ENCODE data around the gene OGFR. TPM values are rescaled to one million over a fixed set of nuclear protein-coding genes. Genes with fewer than 3 reads are reported as not detected.

OGFR gene
- polyA plus RNA-seq, 1 experiment, result 19.7 TPM

DNA sequence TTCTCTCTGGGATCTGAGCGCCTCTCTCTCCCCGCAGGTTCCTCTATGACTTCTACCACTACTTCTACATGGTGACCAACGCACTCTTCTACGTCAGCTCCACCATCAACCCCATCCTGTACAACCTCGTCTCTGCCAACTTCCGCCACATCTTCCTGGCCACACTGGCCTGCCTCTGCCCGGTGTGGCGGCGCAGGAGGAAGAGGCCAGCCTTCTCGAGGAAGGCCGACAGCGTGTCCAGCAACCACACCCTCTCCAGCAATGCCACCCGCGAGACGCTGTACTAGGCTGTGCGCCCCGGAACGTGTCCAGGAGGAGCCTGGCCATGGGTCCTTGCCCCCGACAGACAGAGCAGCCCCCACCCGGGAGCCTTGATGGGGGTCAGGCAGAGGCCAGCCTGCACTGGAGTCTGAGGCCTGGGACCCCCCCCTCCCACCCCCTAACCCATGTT, 44.6 kb upstream of the OGFR start:
- CTCF ChIA-PET, result no interaction called here
- no peak overlapping the region for H3K4me3 ChIP-seq (ENCODE audit: low read depth, low read length)
- DNase-seq (ENCODE audit: low read depth, low spot score), result no peak
- TF ChIP-seq, protein P1, sequence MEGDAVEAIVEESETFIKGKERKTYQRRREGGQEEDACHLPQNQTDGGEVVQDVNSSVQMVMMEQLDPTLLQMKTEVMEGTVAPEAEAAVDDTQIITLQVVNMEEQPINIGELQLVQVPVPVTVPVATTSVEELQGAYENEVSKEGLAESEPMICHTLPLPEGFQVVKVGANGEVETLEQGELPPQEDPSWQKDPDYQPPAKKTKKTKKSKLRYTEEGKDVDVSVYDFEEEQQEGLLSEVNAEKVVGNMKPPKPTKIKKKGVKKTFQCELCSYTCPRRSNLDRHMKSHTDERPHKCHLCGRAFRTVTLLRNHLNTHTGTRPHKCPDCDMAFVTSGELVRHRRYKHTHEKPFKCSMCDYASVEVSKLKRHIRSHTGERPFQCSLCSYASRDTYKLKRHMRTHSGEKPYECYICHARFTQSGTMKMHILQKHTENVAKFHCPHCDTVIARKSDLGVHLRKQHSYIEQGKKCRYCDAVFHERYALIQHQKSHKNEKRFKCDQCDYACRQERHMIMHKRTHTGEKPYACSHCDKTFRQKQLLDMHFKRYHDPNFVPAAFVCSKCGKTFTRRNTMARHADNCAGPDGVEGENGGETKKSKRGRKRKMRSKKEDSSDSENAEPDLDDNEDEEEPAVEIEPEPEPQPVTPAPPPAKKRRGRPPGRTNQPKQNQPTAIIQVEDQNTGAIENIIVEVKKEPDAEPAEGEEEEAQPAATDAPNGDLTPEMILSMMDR (IDR thresholded peaks at IDR 0.05; ENCODE audit: low read depth, low read length), result no peak
- peaks cover 3% of the 10 kb centered on the region; the same call in 1 of the 2 replicates for H3K9me3 ChIP-seq (ENCODE audit: control insufficient read depth, insufficient read depth, low read length)
- POLR2A ChIA-PET, result no interaction called here
- no peak overlapping the region for H3K27ac ChIP-seq (ENCODE audit: low read depth, low read length)
- peaks cover 15% of the 10 kb centered on the region for H3K27me3 ChIP-seq (ENCODE audit: control insufficient read depth, insufficient read depth, low read length)

DNA sequence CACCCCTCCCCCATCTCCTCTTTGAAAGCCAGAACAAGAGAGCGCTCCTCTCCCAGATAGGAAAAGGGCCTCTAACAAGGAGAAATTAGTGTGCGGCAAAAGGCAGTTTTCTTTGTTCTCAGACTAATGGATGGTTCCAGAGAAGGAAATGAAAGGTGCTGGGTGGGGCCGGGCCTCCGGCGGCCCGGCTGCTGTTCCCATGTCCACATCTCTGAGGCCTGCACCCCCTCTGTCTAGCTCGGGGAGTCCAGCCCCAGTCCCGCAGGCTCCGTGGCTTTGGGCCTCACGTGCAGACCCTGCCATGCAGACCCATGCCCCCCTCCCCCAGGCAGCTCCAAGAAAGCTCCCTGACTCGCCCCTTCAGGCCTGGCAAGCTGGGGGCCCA, 44.2 kb upstream of the OGFR start:
- ChIA-PET POLR2A (no interaction called here), CTCF (no interaction called here)
- TF ChIP-seq, protein P1 (IDR thresholded peaks at IDR 0.05; ENCODE audit: low read depth, low read length), result no peak
- DNase-seq (ENCODE audit: low read depth, low spot score), result no peak
- Histone ChIP-seq H3K9me3 (ENCODE audit: control insufficient read depth, insufficient read depth, low read length) (peaks cover 3% of the 10 kb centered on the region; the same call in 1 of the 2 replicates), H3K4me3 (ENCODE audit: low read depth, low read length) (no peak overlapping the region), H3K27ac (ENCODE audit: low read depth, low read length) (no peak overlapping the region), H3K27me3 (ENCODE audit: control insufficient read depth, insufficient read depth, low read length) (peaks cover 18% of the 10 kb centered on the region)

DNA sequence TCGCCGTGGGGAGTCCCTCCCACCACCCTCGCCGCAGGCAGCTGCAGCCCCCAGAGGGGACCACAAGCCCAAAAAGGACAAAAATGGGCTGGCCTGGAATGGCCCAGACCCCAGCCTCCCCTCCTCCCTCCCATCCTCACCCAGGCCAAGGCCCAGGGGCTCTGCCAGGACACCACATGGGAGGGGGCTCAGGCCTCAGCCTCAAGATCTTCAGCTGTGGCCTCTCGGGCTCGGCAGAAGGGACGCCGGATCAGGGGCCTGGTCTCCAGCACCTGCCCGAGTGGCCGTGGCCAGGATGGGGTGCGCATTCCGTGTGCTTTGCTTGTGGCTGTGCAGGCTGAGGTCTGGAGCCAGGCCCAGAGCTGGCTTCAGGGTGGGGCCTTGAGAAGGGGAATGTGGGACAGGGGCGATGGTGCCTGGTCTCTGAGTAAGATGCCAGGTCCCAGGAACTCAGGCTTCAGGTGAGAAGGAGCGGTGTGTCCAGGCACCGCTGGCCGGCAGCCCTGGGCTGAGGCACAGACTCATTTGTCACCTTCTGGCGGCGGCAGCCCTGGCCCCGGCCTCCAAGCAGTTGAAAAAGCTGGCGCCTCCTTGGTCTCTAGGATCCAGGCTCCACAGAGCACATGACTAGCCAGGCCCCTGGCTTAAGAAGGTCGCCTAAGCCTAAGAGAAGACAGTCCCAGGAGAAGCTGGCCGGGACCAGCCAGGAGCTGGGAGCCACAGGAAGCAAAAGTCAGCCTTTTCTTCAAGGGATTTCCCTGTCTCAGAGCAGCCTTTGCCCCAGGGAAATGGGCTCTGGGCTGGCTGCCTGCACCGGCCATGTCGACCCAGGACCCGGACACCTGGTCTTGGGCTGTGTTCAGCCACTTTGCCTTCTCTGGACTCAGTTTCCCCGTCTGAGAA, 43.5 kb upstream of the OGFR start:
- Histone ChIP-seq H3K27ac (ENCODE audit: low read depth, low read length) (no peak overlapping the region), H3K9me3 (ENCODE audit: control insufficient read depth, insufficient read depth, low read length) (peaks cover 3% of the 10 kb centered on the region; the same call in 1 of the 2 replicates), H3K27me3 (ENCODE audit: control insufficient read depth, insufficient read depth, low read length) (peaks cover 24% of the 10 kb centered on the region), H3K4me3 (ENCODE audit: low read depth, low read length) (no peak overlapping the region)
- no peak for DNase-seq (ENCODE audit: low read depth, low spot score)
- ChIA-PET POLR2A (no interaction called here), CTCF (no interaction called here)
- TF ChIP-seq, protein P1 (IDR thresholded peaks at IDR 0.05; ENCODE audit: low read depth, low read length), result no peak

DNA sequence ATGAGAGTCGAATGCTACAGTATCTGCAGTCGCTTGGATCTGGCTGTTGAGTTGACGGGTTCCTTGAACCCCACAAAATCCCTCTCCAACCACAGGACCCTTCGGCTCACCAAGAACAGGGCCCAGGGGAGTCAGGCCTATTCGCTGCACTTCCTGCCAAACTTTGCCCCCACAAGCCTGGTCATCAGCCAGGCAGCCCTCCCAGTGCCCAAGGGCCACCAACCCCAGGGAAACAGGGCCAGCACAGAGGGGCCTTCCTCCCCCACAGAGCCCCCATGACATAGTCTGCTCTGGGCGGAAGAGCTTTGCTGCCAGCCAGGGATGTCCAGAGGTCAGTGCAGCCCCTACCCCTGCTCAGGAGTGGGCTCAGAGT, 42.9 kb upstream of the OGFR start:
- POLR2A ChIA-PET, result no interaction called here
- no peak overlapping the region for H3K4me3 ChIP-seq (ENCODE audit: low read depth, low read length)
- H3K27me3 ChIP-seq (ENCODE audit: control insufficient read depth, insufficient read depth, low read length), result peaks cover 29% of the 10 kb centered on the region
- TF ChIP-seq, protein P1 (IDR thresholded peaks at IDR 0.05; ENCODE audit: low read depth, low read length), result no peak
- CTCF ChIA-PET, result no interaction called here
- H3K9me3 ChIP-seq (ENCODE audit: control insufficient read depth, insufficient read depth, low read length), result peaks cover 3% of the 10 kb centered on the region; the same call in 1 of the 2 replicates
- no peak overlapping the region for H3K27ac ChIP-seq (ENCODE audit: low read depth, low read length)
- DNase-seq (ENCODE audit: low read depth, low spot score), result no peak

DNA sequence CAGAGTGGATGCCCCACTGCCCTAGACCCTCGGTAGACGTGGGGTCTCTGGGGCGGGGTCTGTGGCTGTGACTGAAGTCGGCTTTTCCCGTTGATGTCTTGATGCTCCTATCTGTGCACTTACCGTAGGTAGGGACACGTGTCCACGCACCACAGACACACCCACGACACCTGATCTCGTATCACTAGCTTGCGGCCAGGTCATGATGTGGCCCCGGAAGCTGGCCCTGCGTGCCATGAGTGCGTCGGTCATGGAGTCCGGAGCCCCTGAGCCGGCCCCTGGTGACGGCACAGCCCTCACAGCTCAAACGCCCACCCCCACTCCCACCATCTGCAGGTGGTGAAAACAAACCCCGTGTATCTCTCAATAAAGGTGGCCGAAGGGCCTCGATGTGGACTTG, 42.3 kb upstream of the OGFR start:
- Histone ChIP-seq H3K9me3 (ENCODE audit: control insufficient read depth, insufficient read depth, low read length) (peaks cover 3% of the 10 kb centered on the region; the same call in 1 of the 2 replicates), H3K4me3 (ENCODE audit: low read depth, low read length) (no peak overlapping the region), H3K27ac (ENCODE audit: low read depth, low read length) (no peak overlapping the region), H3K27me3 (ENCODE audit: control insufficient read depth, insufficient read depth, low read length) (peaks cover 31% of the 10 kb centered on the region)
- POLR2A ChIA-PET, result no interaction called here
- CTCF ChIA-PET, result no interaction called here
- no peak for DNase-seq (ENCODE audit: low read depth, low spot score)
- TF ChIP-seq, protein P1 (IDR thresholded peaks at IDR 0.05; ENCODE audit: low read depth, low read length), result no peak
